Measurements from ENCODE around the gene SH3BP1. TPM values are rescaled to one million over a fixed set of nuclear protein-coding genes. Genes with fewer than 3 reads are reported as not detected.

SH3BP1 gene
- total and polyA plus RNA-seq, 9 of the 15 experiments (the other 6 are each of a cell fraction or from before 2014, with no cell fraction given) = 0.10 to 36.2 (median 10.4) TPM

- TF ChIP-seq MAX (CRISPR knock-in tag; IDR thresholded peaks at IDR 0.05) (0 out of 2 replicates have a peak, but pooled peaks have one; percentile 21), ZNF232 (CRISPR knock-in tag; IDR thresholded peaks at IDR 0.05) (no peak), THAP12 (CRISPR knock-in tag; IDR thresholded peaks at IDR 0.05) (no peak), ZBTB8A (IDR thresholded peaks at IDR 0.05; ENCODE audit: partially characterized antibody) (no peak), UBTF (IDR thresholded peaks at IDR 0.05; ENCODE audit: borderline replicate concordance in 1 of 2, low read depth in 2 of 2, low read length in 2 of 2) (no peak), BHLHE40 (IDR thresholded peaks at IDR 0.05; ENCODE audit: low read length) (no peak), NCOR1 (IDR thresholded peaks at IDR 0.05) (no peak), RUNX1 (IDR thresholded peaks at IDR 0.05; ENCODE audit: low read depth) (no peak), CTCF (IDR thresholded peaks at IDR 0.05 in 2 of 3, conservative IDR thresholded peaks at IDR 0.05 in 1 of 3; ENCODE audit: insufficient read depth in 2 of 3, low read depth in 1 of 3, low read length in 3 of 3) (peak; percentile 51 to 65 (median 61)), NBN (IDR thresholded peaks at IDR 0.05; ENCODE audit: low read depth) (no peak), PPARD (CRISPR knock-in tag; IDR thresholded peaks at IDR 0.05) (no peak), ZBTB5 (IDR thresholded peaks at IDR 0.05) (no peak), CREM (IDR thresholded peaks at IDR 0.05; ENCODE audit: low read depth) (peak; percentile 71), ZNF184 (CRISPR knock-in tag; IDR thresholded peaks at IDR 0.05) (no peak), ZFX (CRISPR knock-in tag; IDR thresholded peaks at IDR 0.05) (peak; percentile 37; the same call in 1 of the 2 replicates), ETV1 (tag; conservative IDR thresholded peaks at IDR 0.05; ENCODE audit: low read depth) (no peak), PHTF2 (CRISPR knock-in tag; IDR thresholded peaks at IDR 0.05) (no peak), ATF1 (CRISPR knock-in tag; IDR thresholded peaks at IDR 0.05) (no peak), ATF1 (tag; IDR thresholded peaks at IDR 0.05) (peak; percentile 84)
Measured at GRCh38 chr22:37661160-37661924, 21.9 kb downstream of the SH3BP1 start (continued).
